ENCODE results near the gene CCDC91. TPM values are rescaled to one million over a fixed set of nuclear protein-coding genes. Genes with fewer than 3 reads are reported as not detected.

CCDC91 gene
- total RNA-seq, 1 experiment from 2014 or later: 26.8 TPM

DNA sequence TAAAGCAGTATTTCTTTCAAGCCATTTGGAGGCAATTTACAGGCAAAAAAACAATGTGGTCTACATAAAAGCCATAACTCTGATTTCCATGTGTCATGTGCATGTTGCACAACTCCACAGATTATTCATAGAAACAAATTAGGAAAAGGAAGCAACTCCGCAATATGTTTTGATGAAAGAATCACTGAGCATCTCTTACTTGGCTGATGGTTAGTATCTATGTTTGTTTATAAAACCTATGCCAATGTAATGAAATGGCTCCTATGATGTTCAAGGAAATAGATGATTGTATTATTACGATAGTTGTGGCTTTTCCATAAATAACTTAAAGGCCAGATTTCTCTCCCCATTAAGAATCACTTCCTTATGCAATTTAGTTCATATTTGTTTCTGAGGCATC, 373.7 kb downstream of the CCDC91 start:
- Histone ChIP-seq H3K27me3 (replicated peaks; ENCODE audit: insufficient read depth, low read depth, low read length, poor library complexity) (no peaks in the 10 kb centered on the region), H3K4me1 (ENCODE audit: insufficient read depth, low read length, poor library complexity, severe bottlenecking) (peaks cover 2% of the 10 kb centered on the region), H3K9me3 (ENCODE audit: low read depth, low read length, poor library complexity, severe bottlenecking) (no peaks in the 10 kb centered on the region), H3K4me3 (ENCODE audit: low read depth, low read length, poor library complexity, severe bottlenecking) (no peak overlapping the region), H3K27ac (ENCODE audit: low read depth, low read length, poor library complexity, severe bottlenecking) (no peak overlapping the region), H3K36me3 (ENCODE audit: insufficient read depth, low read length, poor library complexity, severe bottlenecking) (no peaks in the 10 kb centered on the region)
- POLR2A ChIA-PET (ENCODE audit: low non-redundant PET): no interaction called here
- DNase-seq (ENCODE audit: low spot score): no peak
- no TSS peak for BruUV-seq (replicated peaks)
- CTCF ChIA-PET: no interaction called here
- intact Hi-C loops (cut with micrococcal nuclease; ENCODE audit: unreplicated experiment): no loop called here
- no peak for TF ChIP-seq EZH2 (IDR thresholded peaks at IDR 0.05; ENCODE audit: borderline replicate concordance, low read depth, low read length, poor library complexity, severe bottlenecking)
- TF ChIP-seq, protein P1, sequence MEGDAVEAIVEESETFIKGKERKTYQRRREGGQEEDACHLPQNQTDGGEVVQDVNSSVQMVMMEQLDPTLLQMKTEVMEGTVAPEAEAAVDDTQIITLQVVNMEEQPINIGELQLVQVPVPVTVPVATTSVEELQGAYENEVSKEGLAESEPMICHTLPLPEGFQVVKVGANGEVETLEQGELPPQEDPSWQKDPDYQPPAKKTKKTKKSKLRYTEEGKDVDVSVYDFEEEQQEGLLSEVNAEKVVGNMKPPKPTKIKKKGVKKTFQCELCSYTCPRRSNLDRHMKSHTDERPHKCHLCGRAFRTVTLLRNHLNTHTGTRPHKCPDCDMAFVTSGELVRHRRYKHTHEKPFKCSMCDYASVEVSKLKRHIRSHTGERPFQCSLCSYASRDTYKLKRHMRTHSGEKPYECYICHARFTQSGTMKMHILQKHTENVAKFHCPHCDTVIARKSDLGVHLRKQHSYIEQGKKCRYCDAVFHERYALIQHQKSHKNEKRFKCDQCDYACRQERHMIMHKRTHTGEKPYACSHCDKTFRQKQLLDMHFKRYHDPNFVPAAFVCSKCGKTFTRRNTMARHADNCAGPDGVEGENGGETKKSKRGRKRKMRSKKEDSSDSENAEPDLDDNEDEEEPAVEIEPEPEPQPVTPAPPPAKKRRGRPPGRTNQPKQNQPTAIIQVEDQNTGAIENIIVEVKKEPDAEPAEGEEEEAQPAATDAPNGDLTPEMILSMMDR (conservative IDR thresholded peaks at IDR 0.05; ENCODE audit: low read depth, low read length): no peak

DNA sequence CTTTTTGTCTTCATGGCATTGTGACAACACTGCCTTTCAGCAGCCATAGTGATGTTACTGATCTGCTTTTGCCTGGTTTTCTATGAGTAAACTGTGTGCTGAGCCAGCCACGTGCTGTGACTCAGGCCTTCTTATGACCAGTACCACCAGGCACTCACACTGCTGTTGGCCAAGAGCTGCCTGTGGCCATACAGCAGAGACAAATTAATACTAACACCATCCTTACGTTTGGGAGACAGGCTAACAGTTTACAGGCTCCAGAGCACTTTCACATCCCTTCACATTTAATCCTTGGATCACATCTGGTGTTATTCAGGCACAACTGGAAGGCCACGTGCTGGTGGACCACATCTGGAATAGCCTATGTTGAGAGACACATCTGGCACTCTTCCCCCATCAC, 377.9 kb downstream of the CCDC91 start:
- DNase-seq (ENCODE audit: low spot score): no peak
- no peak overlapping the region for H3K4me3 ChIP-seq (ENCODE audit: low read depth, low read length, poor library complexity, severe bottlenecking)
- intact Hi-C loops (cut with micrococcal nuclease; ENCODE audit: unreplicated experiment): no loop called here
- CTCF ChIA-PET: no interaction called here
- POLR2A ChIA-PET (ENCODE audit: low non-redundant PET): no interaction called here
- H3K27ac ChIP-seq (ENCODE audit: low read depth, low read length, poor library complexity, severe bottlenecking): no peak overlapping the region
- H3K9me3 ChIP-seq (ENCODE audit: low read depth, low read length, poor library complexity, severe bottlenecking): no peaks in the 10 kb centered on the region
- no peaks in the 10 kb centered on the region for H3K27me3 ChIP-seq (replicated peaks; ENCODE audit: insufficient read depth, low read depth, low read length, poor library complexity)
- peaks cover 5% of the 10 kb centered on the region for H3K4me1 ChIP-seq (ENCODE audit: insufficient read depth, low read length, poor library complexity, severe bottlenecking)
- no peak for TF ChIP-seq EZH2 (IDR thresholded peaks at IDR 0.05; ENCODE audit: borderline replicate concordance, low read depth, low read length, poor library complexity, severe bottlenecking)
- TF ChIP-seq, protein P1 (conservative IDR thresholded peaks at IDR 0.05; ENCODE audit: low read depth, low read length): no peak
- H3K36me3 ChIP-seq (ENCODE audit: insufficient read depth, low read length, poor library complexity, severe bottlenecking): no peaks in the 10 kb centered on the region
- no TSS peak for BruUV-seq (replicated peaks)

DNA sequence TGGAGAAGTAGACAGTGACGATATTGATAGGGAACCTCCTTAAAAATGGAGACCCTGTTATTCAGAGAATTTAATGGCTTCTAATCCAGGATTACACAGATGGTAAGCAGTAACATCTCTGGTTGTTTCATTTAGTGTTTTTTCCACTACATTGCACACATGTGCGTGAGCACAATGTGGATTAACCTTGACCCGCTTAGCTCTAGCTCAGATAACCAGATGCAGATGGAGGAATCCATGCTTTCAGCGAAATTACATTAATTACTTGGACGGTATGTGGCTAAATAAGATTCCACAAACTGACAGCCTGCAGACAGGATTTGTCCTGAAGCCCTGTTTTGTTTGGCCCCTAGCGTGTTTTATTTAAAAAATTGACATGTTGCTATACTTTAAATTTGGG, 378.4 kb downstream of the CCDC91 start:
- H3K27ac ChIP-seq (ENCODE audit: low read depth, low read length, poor library complexity, severe bottlenecking): no peak overlapping the region
- intact Hi-C loops (cut with micrococcal nuclease; ENCODE audit: unreplicated experiment): no loop called here
- no peaks in the 10 kb centered on the region for H3K36me3 ChIP-seq (ENCODE audit: insufficient read depth, low read length, poor library complexity, severe bottlenecking)
- peak; percentile 11 for DNase-seq (ENCODE audit: low spot score)
- ChIA-PET POLR2A (ENCODE audit: low non-redundant PET) (no interaction called here), CTCF (no interaction called here)
- peaks cover 5% of the 10 kb centered on the region for H3K4me1 ChIP-seq (ENCODE audit: insufficient read depth, low read length, poor library complexity, severe bottlenecking)
- TF ChIP-seq, protein P1 (conservative IDR thresholded peaks at IDR 0.05; ENCODE audit: low read depth, low read length): no peak
- no peak for TF ChIP-seq EZH2 (IDR thresholded peaks at IDR 0.05; ENCODE audit: borderline replicate concordance, low read depth, low read length, poor library complexity, severe bottlenecking)
- no peaks in the 10 kb centered on the region for H3K9me3 ChIP-seq (ENCODE audit: low read depth, low read length, poor library complexity, severe bottlenecking)
- H3K27me3 ChIP-seq (replicated peaks; ENCODE audit: insufficient read depth, low read depth, low read length, poor library complexity): no peaks in the 10 kb centered on the region
- no TSS peak for BruUV-seq (replicated peaks)
- no peak overlapping the region for H3K4me3 ChIP-seq (ENCODE audit: low read depth, low read length, poor library complexity, severe bottlenecking)

All from A673 (cell line).